Neural progenitor cell (in vitro differentiated cells): ENCODE results near the gene AIPL1. TPM values are rescaled to one million over a fixed set of nuclear protein-coding genes. Genes with fewer than 3 reads are reported as not detected.

Experiments used
- DNase-seq: peaks from one replicate; pipeline ENCODE4 v3.0.0-alpha.2; 2016; ENCODE audit warnings: low spot score
- H2AFZ ChIP-seq: fragments of 200-600 bp; sonication (generic); replicated peaks from 2 replicates; pipeline ENCODE4 v1.6.1; 2016; ENCODE audit warnings: antibody characterized with exemption
- H3F3A ChIP-seq: fragments of 200-600 bp; sonication (generic); 2 replicates; pipeline ENCODE4 v1.6.1; 2016; ENCODE audit warnings: antibody characterized with exemption, low read depth
- H3K27ac ChIP-seq: fragments of 200-600 bp; sonication (generic); 2 replicates; pipeline ENCODE4 v1.5.1; 2016; ENCODE audit warnings: mild to moderate bottlenecking
- H3K27me3 ChIP-seq: fragments of 200-600 bp; sonication (generic); 2 replicates; pipeline ENCODE4 v1.6.1; 2016; ENCODE audit warnings: mild to moderate bottlenecking, moderate library complexity
- H3K36me3 ChIP-seq: fragments of 200-600 bp; sonication (generic); 2 replicates; pipeline ENCODE4 v1.5.1; 2016
- H3K4me1 ChIP-seq: fragments of 200-600 bp; sonication (generic); 2 replicates; pipeline ENCODE4 v1.6.1; 2016; ENCODE audit warnings: mixed run types
- H3K4me2 ChIP-seq: fragments of 200-600 bp; sonication (generic); 2 replicates; pipeline ENCODE4 v1.6.1; 2016
- H3K4me3 ChIP-seq: fragments of 200-600 bp; sonication (generic); 2 replicates; pipeline ENCODE4 v1.5.1; 2016
- H3K79me2 ChIP-seq: fragments of 200-600 bp; sonication (generic); 2 replicates; pipeline ENCODE4 v1.6.1; 2016; ENCODE audit warnings: low read depth
- H3K9ac ChIP-seq: fragments of 200-600 bp; sonication (generic); 2 replicates; pipeline ENCODE4 v1.6.1; 2016
- H3K9me3 ChIP-seq: fragments of 200-600 bp; sonication (generic); 2 replicates; pipeline ENCODE4 v1.5.1; 2016; ENCODE audit warnings: low read depth
- H4K20me1 ChIP-seq: fragments of 200-600 bp; sonication (generic); 2 replicates; pipeline ENCODE4 v1.6.1; 2016; ENCODE audit warnings: low read depth
- H3K27ac Mint-ChIP-seq: 3 replicates; pipeline ENCODE4 v1.8.0; 2021; ENCODE audit warnings: mixed read lengths
- H3K27me3 Mint-ChIP-seq: 2 replicates; pipeline ENCODE4 v1.8.0; 2022; ENCODE audit warnings: low read depth, mild to moderate bottlenecking, inconsistent platforms, moderate library complexity, mixed read lengths; ENCODE audit not compliant: insufficient read depth
- H3K36me3 Mint-ChIP-seq: 3 replicates; pipeline ENCODE4 v1.8.0; 2021; ENCODE audit warnings: mixed read lengths
- H3K4me1 Mint-ChIP-seq: 3 replicates; pipeline ENCODE4 v1.8.0; 2021; ENCODE audit warnings: mixed read lengths
- H3K4me3 Mint-ChIP-seq: 3 replicates; pipeline ENCODE4 v1.8.0; 2021; ENCODE audit warnings: mild to moderate bottlenecking, moderate library complexity, mixed read lengths
- H3K9me3 Mint-ChIP-seq: 3 replicates; pipeline ENCODE4 v1.8.0; 2020; ENCODE audit warnings: mixed read lengths
- EZH2 ChIP-seq: fragments of 200-600 bp; sonication (generic); IDR thresholded peaks from 2 replicates; pipeline ENCODE4 v1.6.1; 2017; ENCODE audit warnings: antibody characterized with exemption, mild to moderate bottlenecking, moderate library complexity
- EZH2phosphoT487 ChIP-seq: fragments of 200-600 bp; sonication (generic); IDR thresholded peaks from 2 replicates; pipeline ENCODE4 v1.6.1; 2017; ENCODE audit warnings: antibody characterized with exemption
- total RNA-seq: library from RNA; depleted of rRNA; stranded (reverse); fragments of >200 nt; gene quantifications from 2 replicates; pipeline ENCODE4 v1.2.3, GENCODE V29; 2015; ENCODE audit warnings: low replicate concordance
- TF ChIP-seq, protein P1 (sequence below): fragments of 200-600 bp; sonication (generic); IDR thresholded peaks from 2 replicates; pipeline ENCODE4 v1.5.1; 2017; ENCODE audit warnings: antibody characterized with exemption, mild to moderate bottlenecking

Gene AIPL1
- total RNA-seq, 1 donor from 2014 or later, result 0.37 TPM

GRCh38 chr17:6386041-6386630 is 48.8 kb downstream of the AIPL1 start:
- Mint-ChIP-seq H3K36me3 (peaks cover 2% of the 10 kb centered on the region), H3K27me3 (peaks cover 3% of the 10 kb centered on the region), H3K4me3 (no peak overlapping the region), H3K9me3 (peaks cover under 1% of the 10 kb centered on the region), H3K4me1 (peaks cover 6% of the 10 kb centered on the region), H3K27ac (peak overlapping the region; percentile 30)
- no peak overlapping the region for H2AFZ ChIP-seq
- no peaks in the 10 kb centered on the region for H3K27me3 ChIP-seq
- no peak overlapping the region for H3K9ac ChIP-seq
- no peak overlapping the region for H3K4me3 ChIP-seq
- TF ChIP-seq EZH2, result no peak
- no peak for TF ChIP-seq EZH2phosphoT487
- TF ChIP-seq, protein P1, sequence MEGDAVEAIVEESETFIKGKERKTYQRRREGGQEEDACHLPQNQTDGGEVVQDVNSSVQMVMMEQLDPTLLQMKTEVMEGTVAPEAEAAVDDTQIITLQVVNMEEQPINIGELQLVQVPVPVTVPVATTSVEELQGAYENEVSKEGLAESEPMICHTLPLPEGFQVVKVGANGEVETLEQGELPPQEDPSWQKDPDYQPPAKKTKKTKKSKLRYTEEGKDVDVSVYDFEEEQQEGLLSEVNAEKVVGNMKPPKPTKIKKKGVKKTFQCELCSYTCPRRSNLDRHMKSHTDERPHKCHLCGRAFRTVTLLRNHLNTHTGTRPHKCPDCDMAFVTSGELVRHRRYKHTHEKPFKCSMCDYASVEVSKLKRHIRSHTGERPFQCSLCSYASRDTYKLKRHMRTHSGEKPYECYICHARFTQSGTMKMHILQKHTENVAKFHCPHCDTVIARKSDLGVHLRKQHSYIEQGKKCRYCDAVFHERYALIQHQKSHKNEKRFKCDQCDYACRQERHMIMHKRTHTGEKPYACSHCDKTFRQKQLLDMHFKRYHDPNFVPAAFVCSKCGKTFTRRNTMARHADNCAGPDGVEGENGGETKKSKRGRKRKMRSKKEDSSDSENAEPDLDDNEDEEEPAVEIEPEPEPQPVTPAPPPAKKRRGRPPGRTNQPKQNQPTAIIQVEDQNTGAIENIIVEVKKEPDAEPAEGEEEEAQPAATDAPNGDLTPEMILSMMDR, result no peak
- no peaks in the 10 kb centered on the region for H3K9me3 ChIP-seq
- no peaks in the 10 kb centered on the region for H4K20me1 ChIP-seq
- no peaks in the 10 kb centered on the region for H3K79me2 ChIP-seq
- no peaks in the 10 kb centered on the region for H3K4me1 ChIP-seq
- H3F3A ChIP-seq, result no peaks in the 10 kb centered on the region
- H3K36me3 ChIP-seq, result no peaks in the 10 kb centered on the region
- no peak for DNase-seq
- H3K27ac ChIP-seq, result no peak overlapping the region
- H3K4me2 ChIP-seq, result no peak overlapping the region

DNA sequence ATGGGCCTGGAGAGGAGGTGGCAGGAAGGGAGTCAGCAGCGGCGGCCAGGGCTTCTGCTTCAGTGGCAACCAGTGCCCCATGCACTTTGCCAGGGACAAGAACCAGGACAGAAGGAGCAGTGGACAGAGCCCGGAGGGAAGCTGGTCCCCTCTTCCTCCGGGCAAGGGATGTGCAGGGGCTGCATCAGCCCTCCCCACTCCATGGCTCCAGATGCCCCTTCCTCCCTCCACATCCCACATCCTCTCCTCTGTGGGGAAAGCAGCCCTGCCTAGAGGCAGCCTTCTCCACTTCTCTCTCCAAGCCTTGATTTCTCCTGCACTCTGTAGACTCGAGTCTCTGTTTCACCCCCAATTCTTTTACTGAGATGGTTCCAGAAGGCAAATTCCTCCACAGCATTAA is 50.4 kb downstream of the AIPL1 start:
- no peak overlapping the region for H2AFZ ChIP-seq
- H3K36me3 Mint-ChIP-seq, result peaks cover 2% of the 10 kb centered on the region

DNA sequence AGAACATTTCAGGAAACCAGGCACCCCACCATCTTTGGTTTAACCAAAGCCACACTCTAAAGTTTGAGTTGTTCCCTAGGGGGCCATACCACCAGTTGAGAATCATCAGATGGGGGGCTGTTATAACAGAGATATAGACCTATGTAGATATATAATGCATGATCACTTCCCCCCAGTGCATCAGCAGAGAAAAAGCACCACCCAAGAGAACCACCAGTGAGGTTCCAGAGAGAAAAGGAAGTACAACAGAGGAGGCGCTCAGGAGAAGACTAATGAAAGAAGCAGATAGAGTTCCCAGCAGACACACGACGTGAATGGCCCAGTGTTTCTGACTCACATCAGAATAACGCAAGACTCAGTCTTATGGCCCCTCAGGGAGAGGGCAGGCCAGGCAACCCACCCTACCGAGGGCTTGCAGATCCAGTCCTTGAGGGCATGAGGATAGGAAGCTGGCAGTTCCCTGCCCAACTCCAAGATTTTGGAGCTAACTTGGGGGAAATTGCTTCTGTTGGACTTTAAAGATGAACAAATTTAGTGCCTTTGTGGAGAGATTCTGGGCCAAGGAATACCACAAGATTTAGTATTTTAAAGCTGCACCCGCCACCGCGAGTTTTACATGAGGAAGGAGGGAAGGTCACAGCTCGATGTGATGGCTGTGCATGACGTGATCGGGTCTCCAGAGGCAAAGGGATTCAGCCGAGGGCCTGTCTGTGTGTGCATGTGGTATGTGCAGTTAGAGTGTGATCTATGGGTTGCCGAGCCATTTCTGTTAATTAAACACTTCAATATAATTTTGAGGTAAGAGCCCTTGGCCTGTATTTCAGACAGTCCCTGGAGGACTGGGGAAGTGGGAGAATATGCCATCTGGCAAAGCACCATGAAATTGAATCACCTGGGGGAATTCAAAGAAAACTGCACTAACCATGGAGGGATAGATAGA is 53.1 kb downstream of the AIPL1 start:
- Mint-ChIP-seq H3K27ac (no peak overlapping the region), H3K4me1 (peaks cover 19% of the 10 kb centered on the region), H3K9me3 (peaks cover 23% of the 10 kb centered on the region), H3K27me3 (peaks cover 12% of the 10 kb centered on the region), H3K4me3 (no peak overlapping the region), H3K36me3 (peaks cover 2% of the 10 kb centered on the region)
- Histone ChIP-seq H3K27me3 (no peaks in the 10 kb centered on the region), H3K9me3 (no peaks in the 10 kb centered on the region), H4K20me1 (no peaks in the 10 kb centered on the region), H3K79me2 (no peaks in the 10 kb centered on the region), H3F3A (peaks cover 11% of the 10 kb centered on the region), H3K36me3 (no peaks in the 10 kb centered on the region), H3K4me1 (peaks cover 10% of the 10 kb centered on the region), H3K4me3 (no peak overlapping the region), H3K27ac (no peak overlapping the region), H3K9ac (no peak overlapping the region), H2AFZ (no peak overlapping the region), H3K4me2 (no peak overlapping the region)
- no peak for TF ChIP-seq EZH2
- DNase-seq, result no peak

More for the DNA sequence above, 50.4 kb downstream of the AIPL1 start:
- H3K27me3 ChIP-seq, result no peaks in the 10 kb centered on the region
- H3K27ac ChIP-seq, result no peak overlapping the region
- H3K4me2 ChIP-seq, result no peak overlapping the region
- Mint-ChIP-seq H3K4me1 (peaks cover 6% of the 10 kb centered on the region), H3K9me3 (peaks cover 13% of the 10 kb centered on the region), H3K27me3 (peaks cover 5% of the 10 kb centered on the region), H3K27ac (no peak overlapping the region), H3K4me3 (no peak overlapping the region)
- H3K4me1 ChIP-seq, result no peaks in the 10 kb centered on the region
- no peaks in the 10 kb centered on the region for H3F3A ChIP-seq
- no peak overlapping the region for H3K9ac ChIP-seq
- no peaks in the 10 kb centered on the region for H4K20me1 ChIP-seq
- no peaks in the 10 kb centered on the region for H3K9me3 ChIP-seq
- H3K36me3 ChIP-seq, result no peaks in the 10 kb centered on the region
- no peaks in the 10 kb centered on the region for H3K79me2 ChIP-seq
- no peak for DNase-seq
- no peak overlapping the region for H3K4me3 ChIP-seq
- TF ChIP-seq EZH2, result no peak
- TF ChIP-seq EZH2phosphoT487, result no peak
- TF ChIP-seq, protein P1, result no peak
